A673 (cell line): ENCODE results near the gene SIK3. TPM values are rescaled to one million over a fixed set of nuclear protein-coding genes. Genes with fewer than 3 reads are reported as not detected.

ENCODE experiments used
- BruUV-seq: library from RNA; stranded (reverse); fragments of 400-500 nt; replicated peaks from 2 replicates; lab custom pipeline; 2021; lab: Mats Ljungman, UMichigan
- CTCF ChIA-PET: fragments of 300-600 bp; sonication (Branson Sonifier 250); formaldehyde crosslinking; loops from one replicate; lab custom pipeline; 2022; ENCODE audit warnings: antibody characterized with exemption; lab: Charles Lee
- POLR2A ChIA-PET: fragments of 300-600 bp; sonication (Branson Sonifier 250); formaldehyde crosslinking; loops from one replicate; lab custom pipeline; 2022; ENCODE audit warnings: antibody characterized with exemption; ENCODE audit not compliant: low non-redundant PET; lab: Charles Lee
- DNase-seq: peaks from one replicate; pipeline ENCODE4 v3.0.0-alpha.2; 2015; ENCODE audit warnings: low spot score
- H3K27ac ChIP-seq: fragments of 200-600 bp; sonication (generic); 2 replicates; pipeline ENCODE4 v1.5.1; 2016; ENCODE audit warnings: mixed run types, low read depth, mild to moderate bottlenecking, mixed read lengths, antibody characterized with exemption, low read length; ENCODE audit not compliant: poor library complexity, severe bottlenecking
- H3K27me3 ChIP-seq: fragments of 200-600 bp; sonication (generic); replicated peaks from 2 replicates; pipeline ENCODE4 v1.6.1; 2017; ENCODE audit warnings: mixed run types, low read depth, mild to moderate bottlenecking, mixed read lengths, antibody characterized with exemption, low read length; ENCODE audit not compliant: insufficient read depth, poor library complexity
- H3K36me3 ChIP-seq: fragments of 200-600 bp; sonication (generic); 2 replicates; pipeline ENCODE4 v1.6.1; 2016; ENCODE audit warnings: mixed run types, mild to moderate bottlenecking, mixed read lengths, antibody characterized with exemption, low read length; ENCODE audit not compliant: insufficient read depth, poor library complexity, severe bottlenecking
- H3K4me1 ChIP-seq: fragments of 200-600 bp; sonication (generic); 2 replicates; pipeline ENCODE4 v1.6.1; 2017; ENCODE audit warnings: mixed run types, mild to moderate bottlenecking, mixed read lengths, antibody characterized with exemption, low read length; ENCODE audit not compliant: insufficient read depth, poor library complexity, severe bottlenecking
- H3K4me3 ChIP-seq: fragments of 200-600 bp; sonication (generic); 2 replicates; pipeline ENCODE4 v1.5.1; 2016; ENCODE audit warnings: low read depth, mixed run types, mild to moderate bottlenecking, mixed read lengths, low read length; ENCODE audit not compliant: poor library complexity, severe bottlenecking
- H3K9me3 ChIP-seq: fragments of 200-600 bp; sonication (generic); 2 replicates; pipeline ENCODE4 v1.6.1; 2016; ENCODE audit warnings: mixed run types, low read depth, mild to moderate bottlenecking, mixed read lengths, antibody characterized with exemption, low read length; ENCODE audit not compliant: poor library complexity, severe bottlenecking
- EZH2 ChIP-seq: fragments of 200-600 bp; sonication (generic); IDR thresholded peaks from 2 replicates; pipeline ENCODE4 v1.6.1; 2017; ENCODE audit warnings: borderline replicate concordance, low read depth, mild to moderate bottlenecking, mixed read lengths, antibody characterized with exemption, low read length; ENCODE audit not compliant: poor library complexity, severe bottlenecking
- intact Hi-C: fragments of 100-400 bp; cut with micrococcal nuclease; formaldehyde crosslinking; loops from one replicate; pipeline ENCODE4 v1.10.0; 2022; ENCODE audit not compliant: unreplicated experiment
- total RNA-seq: library from RNA; stranded (reverse); gene quantifications from 2 replicates; pipeline ENCODE4 v1.2.3, GENCODE V29; 2021
- TF ChIP-seq, protein P1 (sequence below): fragments of 300-800, 200-600 bp; sonication (generic); conservative IDR thresholded peaks from 2 replicates; pipeline ENCODE4 v1.5.1; 2017; ENCODE audit warnings: low read depth, mild to moderate bottlenecking, antibody characterized with exemption, low read length, moderate library complexity, mixed read lengths

The SIK3 gene
- total RNA-seq, 1 experiment from 2014 or later = 81.7 TPM

- CTCF ChIA-PET = no interaction called here
- intact Hi-C loops = no loop called here
- POLR2A ChIA-PET = no interaction called here
These were observed 5.2 kb downstream of the SIK3 start for GRCh38 chr11:117092951-117093590.

GRCh38 chr11:117091753-117092477, 6.3 kb downstream of the SIK3 start:
- intact Hi-C loops = no loop called here
- ChIA-PET CTCF (no interaction called here), POLR2A (no interaction called here)
- no TSS peak for BruUV-seq
- no peaks in the 10 kb centered on the region for H3K9me3 ChIP-seq
- TF ChIP-seq EZH2 = no peak
- TF ChIP-seq, protein P1, sequence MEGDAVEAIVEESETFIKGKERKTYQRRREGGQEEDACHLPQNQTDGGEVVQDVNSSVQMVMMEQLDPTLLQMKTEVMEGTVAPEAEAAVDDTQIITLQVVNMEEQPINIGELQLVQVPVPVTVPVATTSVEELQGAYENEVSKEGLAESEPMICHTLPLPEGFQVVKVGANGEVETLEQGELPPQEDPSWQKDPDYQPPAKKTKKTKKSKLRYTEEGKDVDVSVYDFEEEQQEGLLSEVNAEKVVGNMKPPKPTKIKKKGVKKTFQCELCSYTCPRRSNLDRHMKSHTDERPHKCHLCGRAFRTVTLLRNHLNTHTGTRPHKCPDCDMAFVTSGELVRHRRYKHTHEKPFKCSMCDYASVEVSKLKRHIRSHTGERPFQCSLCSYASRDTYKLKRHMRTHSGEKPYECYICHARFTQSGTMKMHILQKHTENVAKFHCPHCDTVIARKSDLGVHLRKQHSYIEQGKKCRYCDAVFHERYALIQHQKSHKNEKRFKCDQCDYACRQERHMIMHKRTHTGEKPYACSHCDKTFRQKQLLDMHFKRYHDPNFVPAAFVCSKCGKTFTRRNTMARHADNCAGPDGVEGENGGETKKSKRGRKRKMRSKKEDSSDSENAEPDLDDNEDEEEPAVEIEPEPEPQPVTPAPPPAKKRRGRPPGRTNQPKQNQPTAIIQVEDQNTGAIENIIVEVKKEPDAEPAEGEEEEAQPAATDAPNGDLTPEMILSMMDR = no peak
- H3K27ac ChIP-seq = no peak overlapping the region
- H3K27me3 ChIP-seq = no peaks in the 10 kb centered on the region
- DNase-seq = no peak
- H3K36me3 ChIP-seq = no peaks in the 10 kb centered on the region
- H3K4me1 ChIP-seq = peaks cover 33% of the 10 kb centered on the region
- H3K4me3 ChIP-seq = no peak overlapping the region

More at GRCh38 chr11:117092951-117093590, 5.2 kb downstream of the SIK3 start:
- no peak overlapping the region for H3K27ac ChIP-seq
- BruUV-seq = no TSS peak
- TF ChIP-seq, protein P1 = no peak
- TF ChIP-seq EZH2 = no peak
- DNase-seq = no peak
- H3K36me3 ChIP-seq = no peaks in the 10 kb centered on the region
- peaks cover 35% of the 10 kb centered on the region for H3K4me1 ChIP-seq
- no peaks in the 10 kb centered on the region for H3K27me3 ChIP-seq
- no peak overlapping the region for H3K4me3 ChIP-seq
- H3K9me3 ChIP-seq = no peaks in the 10 kb centered on the region

- POLR2A ChIA-PET = no interaction called here
- Histone ChIP-seq H3K36me3 (no peaks in the 10 kb centered on the region), H3K27ac (no peak overlapping the region), H3K4me1 (peaks cover 20% of the 10 kb centered on the region), H3K9me3 (no peaks in the 10 kb centered on the region), H3K27me3 (no peaks in the 10 kb centered on the region), H3K4me3 (no peak overlapping the region)
- CTCF ChIA-PET = no interaction called here
- intact Hi-C loops = no loop called here
- DNase-seq = no peak
- no peak for TF ChIP-seq EZH2
- TF ChIP-seq, protein P1 = no peak
- BruUV-seq = no TSS peak
These were observed 8.0 kb downstream of the SIK3 start for GRCh38 chr11:117090111-117090706.
